Measurements from ENCODE around the gene APPBP2. TPM values are rescaled to one million over a fixed set of nuclear protein-coding genes. Genes with fewer than 3 reads are reported as not detected.

The APPBP2 gene
- total and polyA plus RNA-seq, 2 donors from 2014 or later, result 10.9 to 44.4 TPM

- no peak for TF ChIP-seq CTCF (IDR thresholded peaks at IDR 0.05; ENCODE audit: borderline replicate concordance, extremely low read depth, insufficient read depth)
- no peaks in the 10 kb centered on the region for H3K4me1 ChIP-seq (ENCODE audit: control insufficient read depth in 2 of 3, insufficient read depth in 2 of 3, low read depth in 1 of 3, low read length in 3 of 3)
- intact Hi-C loops (cut with DNase I), result no loop called here
- FAIRE-seq, result no peak
- peaks cover 4 to 34% (median 9%) of the 10 kb centered on the region in 3 donors for H3K36me3 ChIP-seq (ENCODE audit: control insufficient read depth in 2 of 3, insufficient read depth in 3 of 3, low read length in 3 of 3)
- no peak overlapping the region for H3K9ac ChIP-seq (ENCODE audit: low read length in 3 of 3)
- no peak for DNase-seq
- H3K27ac ChIP-seq (ENCODE audit: low read depth in 2 of 2, low read length in 2 of 2), result no peak overlapping the region
- H3K9me3 ChIP-seq (ENCODE audit: control insufficient read depth in 2 of 3, insufficient read depth in 1 of 3, low read length in 3 of 3), result no peaks in the 10 kb centered on the region
- no peak overlapping the region for H3K4me3 ChIP-seq (ENCODE audit: low read length in 3 of 3)
- H3K27me3 ChIP-seq (ENCODE audit: control insufficient read depth, insufficient read depth, low read length), result no peaks in the 10 kb centered on the region
Measured at GRCh38 chr17:60451071-60451470, 75.0 kb downstream of the APPBP2 start.

DNA sequence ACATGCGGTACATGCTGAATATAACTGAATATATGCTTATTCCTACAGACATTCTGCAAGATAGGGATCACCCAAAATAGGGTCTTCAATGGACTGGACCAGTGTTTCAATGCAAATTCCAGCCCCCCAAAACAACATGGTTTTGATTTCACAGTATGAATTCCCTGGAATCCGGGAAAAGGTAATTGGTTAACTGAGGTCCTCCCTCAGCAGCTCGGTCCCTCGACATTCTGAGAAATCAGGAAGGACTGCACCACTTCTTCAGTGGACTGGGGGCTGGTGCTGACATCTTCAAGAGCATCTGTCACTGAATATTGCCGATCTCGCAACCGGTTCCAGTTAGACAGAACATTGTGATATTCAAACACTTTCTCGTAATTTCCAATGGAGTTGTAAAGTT, 78.7 kb downstream of the APPBP2 start:
- H3K27me3 ChIP-seq (ENCODE audit: control insufficient read depth, insufficient read depth, low read length), result no peaks in the 10 kb centered on the region
- peaks cover 4 to 26% (median 7%) of the 10 kb centered on the region in 3 donors for H3K36me3 ChIP-seq (ENCODE audit: control insufficient read depth in 2 of 3, insufficient read depth in 3 of 3, low read length in 3 of 3)
- no peaks in the 10 kb centered on the region for H3K4me1 ChIP-seq (ENCODE audit: control insufficient read depth in 2 of 3, insufficient read depth in 2 of 3, low read depth in 1 of 3, low read length in 3 of 3)
- no peak for FAIRE-seq
- no peaks in the 10 kb centered on the region for H3K9me3 ChIP-seq (ENCODE audit: control insufficient read depth in 2 of 3, insufficient read depth in 1 of 3, low read length in 3 of 3)
- no peak for TF ChIP-seq CTCF (IDR thresholded peaks at IDR 0.05; ENCODE audit: borderline replicate concordance, extremely low read depth, insufficient read depth)
- H3K9ac ChIP-seq (ENCODE audit: low read length in 3 of 3), result no peak overlapping the region
- intact Hi-C loops (cut with DNase I), result no loop called here
- no peak overlapping the region for H3K4me3 ChIP-seq (ENCODE audit: low read length in 3 of 3)
- no peak overlapping the region for H3K27ac ChIP-seq (ENCODE audit: low read depth in 2 of 2, low read length in 2 of 2)
- DNase-seq, result no peak

- H3K9me3 ChIP-seq (ENCODE audit: control insufficient read depth in 2 of 3, insufficient read depth in 1 of 3, low read length in 3 of 3), result no peaks in the 10 kb centered on the region
- no peak for TF ChIP-seq CTCF (IDR thresholded peaks at IDR 0.05; ENCODE audit: borderline replicate concordance, extremely low read depth, insufficient read depth)
- H3K4me1 ChIP-seq (ENCODE audit: control insufficient read depth in 2 of 3, insufficient read depth in 2 of 3, low read depth in 1 of 3, low read length in 3 of 3), result no peaks in the 10 kb centered on the region
- no peaks in the 10 kb centered on the region for H3K27me3 ChIP-seq (ENCODE audit: control insufficient read depth, insufficient read depth, low read length)
- H3K36me3 ChIP-seq (ENCODE audit: control insufficient read depth in 2 of 3, insufficient read depth in 3 of 3, low read length in 3 of 3), result peaks cover 4 to 22% (median 7%) of the 10 kb centered on the region in 3 donors
- no peak for FAIRE-seq
- H3K27ac ChIP-seq (ENCODE audit: low read depth in 2 of 2, low read length in 2 of 2), result no peak overlapping the region
- DNase-seq, result no peak
- intact Hi-C loops (cut with DNase I), result no loop called here
- H3K4me3 ChIP-seq (ENCODE audit: low read length in 3 of 3), result no peak overlapping the region
- no peak overlapping the region for H3K9ac ChIP-seq (ENCODE audit: low read length in 3 of 3)
Measured at GRCh38 chr17:60445144-60445543, 80.9 kb downstream of the APPBP2 start.

GRCh38 chr17:60443713-60444112, 82.3 kb downstream of the APPBP2 start:
- Histone ChIP-seq H3K9ac (ENCODE audit: low read length in 3 of 3) (no peak overlapping the region), H3K9me3 (ENCODE audit: control insufficient read depth in 2 of 3, insufficient read depth in 1 of 3, low read length in 3 of 3) (no peaks in the 10 kb centered on the region), H3K27me3 (ENCODE audit: control insufficient read depth, insufficient read depth, low read length) (no peaks in the 10 kb centered on the region), H3K27ac (ENCODE audit: low read depth in 2 of 2, low read length in 2 of 2) (no peak overlapping the region), H3K4me3 (ENCODE audit: low read length in 3 of 3) (no peak overlapping the region), H3K4me1 (ENCODE audit: control insufficient read depth in 2 of 3, insufficient read depth in 2 of 3, low read depth in 1 of 3, low read length in 3 of 3) (no peaks in the 10 kb centered on the region), H3K36me3 (ENCODE audit: control insufficient read depth in 2 of 3, insufficient read depth in 3 of 3, low read length in 3 of 3) (peaks cover 4 to 17% (median 7%) of the 10 kb centered on the region in 3 donors)
- FAIRE-seq (no peak), DNase-seq (no peak)
- no peak for TF ChIP-seq CTCF (IDR thresholded peaks at IDR 0.05; ENCODE audit: borderline replicate concordance, extremely low read depth, insufficient read depth)
- intact Hi-C loops (cut with DNase I), result no loop called here
